ENCODE measurements around the gene FER. TPM values are rescaled to one million over a fixed set of nuclear protein-coding genes. Genes with fewer than 3 reads are reported as not detected.

The FER gene
- total and polyA plus RNA-seq, 2 of the 8 experiments (the other 6 are each of a cell fraction or from before 2014, with no cell fraction given), result 1.3 to 15.8 TPM

- H3K4me2 ChIP-seq (ENCODE audit: insufficient read depth in 1 of 2, low read depth in 2 of 2, low read length in 2 of 2), result no peak overlapping the region
- H3K4me3 ChIP-seq (ENCODE audit: extremely low read depth in 1 of 4, insufficient read depth in 2 of 4, low read depth in 3 of 4, low read length in 4 of 4), result no peak overlapping the region
- H4K5ac ChIP-seq (ENCODE audit: insufficient read length, low read depth, low read length), result no peak overlapping the region
- no peak overlapping the region for H3K4ac ChIP-seq (replicated peaks; ENCODE audit: insufficient read length, low read depth, low read length)
- no peak overlapping the region for H3K18ac ChIP-seq (ENCODE audit: extremely low read depth, low read length)
- ChIA-PET CTCF (ENCODE audit: partially characterized antibody) (no interaction called here), POLR2A (ENCODE audit: partially characterized antibody) (no interaction called here)
- no peak overlapping the region for H4K8ac ChIP-seq (ENCODE audit: extremely low read depth, insufficient read depth, low read length)
- no peak overlapping the region for H2BK12ac ChIP-seq (ENCODE audit: low read depth, low read length)
- no peaks in the 10 kb centered on the region for H3K79me1 ChIP-seq (ENCODE audit: low read depth, low read length)
- no peak overlapping the region for H4K91ac ChIP-seq (replicated peaks; ENCODE audit: insufficient read length, low read length)
- H3K14ac ChIP-seq (ENCODE audit: insufficient read length), result no peak overlapping the region
- H2AFZ ChIP-seq (ENCODE audit: low read length), result no peak overlapping the region
- FAIRE-seq, result no peak
- no peak overlapping the region for H2BK120ac ChIP-seq (replicated peaks; ENCODE audit: low read depth, low read length)
- H3K79me2 ChIP-seq (ENCODE audit: control insufficient read depth in 1 of 2, insufficient read depth in 2 of 2, low read length in 2 of 2), result no peaks in the 10 kb centered on the region
- H2BK5ac ChIP-seq (ENCODE audit: low read depth, low read length), result no peak overlapping the region
- H3K27me3 ChIP-seq (replicated peaks in 1 of 4; ENCODE audit: control insufficient read depth in 3 of 4, extremely low read depth in 1 of 4, insufficient read depth in 3 of 4, low read length in 3 of 4), result no peaks in the 10 kb centered on the region
- H2AK5ac ChIP-seq (ENCODE audit: low read depth, low read length), result no peak overlapping the region
- H3K56ac ChIP-seq (replicated peaks; ENCODE audit: insufficient read length, low read depth, low read length), result no peak overlapping the region
- H3K9me3 ChIP-seq (ENCODE audit: insufficient read depth in 2 of 2, low read depth in 1 of 2, low read length in 1 of 2), result no peaks in the 10 kb centered on the region
- H2BK20ac ChIP-seq (ENCODE audit: low read length), result no peak overlapping the region
- no peaks in the 10 kb centered on the region for H4K20me1 ChIP-seq (replicated peaks in 1 of 2; ENCODE audit: control insufficient read depth in 1 of 2, insufficient read depth in 2 of 2, low read length in 2 of 2)
- no peak overlapping the region for H3K9ac ChIP-seq (replicated peaks in 1 of 4; ENCODE audit: extremely low read depth in 1 of 4, low read depth in 3 of 4, low read length in 3 of 4)
- no peaks in the 10 kb centered on the region for H3K36me3 ChIP-seq (ENCODE audit: control insufficient read depth in 2 of 4, insufficient read depth in 4 of 4, low read length in 3 of 4)
- no peak overlapping the region for H3K27ac ChIP-seq (ENCODE audit: low read depth, low read length)
- H3K23me2 ChIP-seq (ENCODE audit: low read depth, low read length), result no peaks in the 10 kb centered on the region
- 87% methylated on average over 3 of the region's 3 CpGs; no CpG with 5 or more reads in 1 of the 2 experiments for WGBS, 2 experiments (ENCODE audit: extremely low coverage in 1 of 2, insufficient coverage in 1 of 2, insufficient read length in 1 of 2, insufficient replicate concordance in 2 of 2, low coverage in 1 of 2, low lambda C conversion rate in 2 of 2, missing lambda C conversion rate in 1 of 2)
- H3K23ac ChIP-seq (ENCODE audit: insufficient read length), result no peak overlapping the region
- no peak for DNase-seq (ENCODE audit: low read depth in 1 of 2, low spot score in 2 of 2)
- H2BK15ac ChIP-seq (ENCODE audit: low read length), result no peak overlapping the region
- no peaks in the 10 kb centered on the region for H3K4me1 ChIP-seq (replicated peaks in 1 of 4; ENCODE audit: control insufficient read depth in 3 of 4, insufficient read depth in 4 of 4, low read length in 3 of 4)
- TF ChIP-seq RBBP5 (IDR thresholded peaks at IDR 0.05; ENCODE audit: borderline replicate concordance, low read depth, low read length) (no peak), POU5F1 (IDR thresholded peaks at IDR 0.05; ENCODE audit: low read depth, low read length) (no peak), BRCA1 (IDR thresholded peaks at IDR 0.05; ENCODE audit: low read depth, low read length) (no peak), POLR2AphosphoS5 (IDR thresholded peaks at IDR 0.05; ENCODE audit: low read depth, low read length) (no peak), CTCF (IDR thresholded peaks at IDR 0.05; ENCODE audit: control extremely low read depth in 1 of 3, insufficient read depth in 1 of 3, low read depth in 1 of 3, low read length in 3 of 3) (no peak), ZNF274 (IDR thresholded peaks at IDR 0.05; ENCODE audit: borderline replicate concordance, extremely low read depth, low read length) (no peak), RXRA (IDR thresholded peaks at IDR 0.05; ENCODE audit: insufficient read depth, low read depth, low read length) (no peak), KDM5A (IDR thresholded peaks at IDR 0.05; ENCODE audit: low read length) (no peak), BACH1 (IDR thresholded peaks at IDR 0.05; ENCODE audit: low read length) (no peak), SIX5 (IDR thresholded peaks at IDR 0.05; ENCODE audit: low read depth, low read length) (no peak), YY1 (IDR thresholded peaks at IDR 0.05; ENCODE audit: low read depth, low read length) (no peak), EP300 (IDR thresholded peaks at IDR 0.05; ENCODE audit: borderline replicate concordance in 1 of 2, low read depth in 2 of 2, low read length in 2 of 2) (no peak), CHD2 (IDR thresholded peaks at IDR 0.05; ENCODE audit: low read length) (no peak)
These were observed 398.9 kb downstream of the FER start for GRCh38 chr5:109146591-109146990.
